Hepatocyte (in vitro differentiated cells): ENCODE data around the gene OLIG1.

Source experiments
- CTCF ChIP-seq: fragments of 200-600 bp; sonication (generic); IDR thresholded peaks from 2 replicates; pipeline ENCODE4 v1.5.1; 2016; ENCODE audit warnings: antibody characterized with exemption, mild to moderate bottlenecking; ENCODE audit not compliant: poor library complexity
- EZH2 ChIP-seq: fragments of 200-600 bp; sonication (generic); IDR thresholded peaks from 2 replicates; pipeline ENCODE4 v1.6.1; 2016; ENCODE audit warnings: antibody characterized with exemption, mild to moderate bottlenecking, borderline replicate concordance
- EZH2phosphoT487 ChIP-seq: fragments of 200-600 bp; sonication (generic); IDR thresholded peaks from one replicate; pipeline ENCODE4 v1.6.1; 2018; ENCODE audit warnings: antibody characterized with exemption, mild to moderate bottlenecking, low read depth, moderate library complexity; ENCODE audit not compliant: unreplicated experiment, severe bottlenecking

- TF ChIP-seq CTCF (no peak), EZH2 (peak; percentile 21), EZH2phosphoT487 (no peak)
Measured at GRCh38 chr21:33064623-33065390, 5.1 kb upstream of the OLIG1 start.
